GM19372 (cell line): ENCODE data around the gene ANAPC5.

Source experiments
- ATAC-seq: cut with Tn5 transposase; IDR thresholded peaks from one replicate; pipeline ENCODE4 v1.9.1; 2021; ENCODE audit warnings: mild to moderate bottlenecking, low read depth, moderate library complexity; ENCODE audit not compliant: unreplicated experiment

The ANAPC5 gene

DNA sequence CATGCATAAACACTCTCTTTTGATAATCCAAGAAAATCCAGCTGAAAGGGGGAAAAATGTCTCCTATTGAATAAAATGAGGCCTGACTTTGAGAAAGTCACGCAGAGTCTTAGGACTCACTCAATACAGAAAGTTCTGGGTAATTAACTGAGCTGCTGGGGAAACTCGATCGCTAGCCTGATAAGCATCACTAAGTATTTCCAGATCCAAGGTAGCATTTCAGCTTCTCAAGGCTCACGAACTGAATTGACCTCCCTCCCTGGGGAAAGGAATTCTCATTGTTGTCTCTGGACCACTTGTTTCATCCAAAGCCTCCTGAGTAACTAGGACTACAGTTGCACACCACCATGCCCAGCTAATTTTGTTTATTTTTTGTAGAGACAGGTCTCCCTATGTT is 13.8 kb upstream of the ANAPC5 start:
- ATAC-seq: no peak

DNA sequence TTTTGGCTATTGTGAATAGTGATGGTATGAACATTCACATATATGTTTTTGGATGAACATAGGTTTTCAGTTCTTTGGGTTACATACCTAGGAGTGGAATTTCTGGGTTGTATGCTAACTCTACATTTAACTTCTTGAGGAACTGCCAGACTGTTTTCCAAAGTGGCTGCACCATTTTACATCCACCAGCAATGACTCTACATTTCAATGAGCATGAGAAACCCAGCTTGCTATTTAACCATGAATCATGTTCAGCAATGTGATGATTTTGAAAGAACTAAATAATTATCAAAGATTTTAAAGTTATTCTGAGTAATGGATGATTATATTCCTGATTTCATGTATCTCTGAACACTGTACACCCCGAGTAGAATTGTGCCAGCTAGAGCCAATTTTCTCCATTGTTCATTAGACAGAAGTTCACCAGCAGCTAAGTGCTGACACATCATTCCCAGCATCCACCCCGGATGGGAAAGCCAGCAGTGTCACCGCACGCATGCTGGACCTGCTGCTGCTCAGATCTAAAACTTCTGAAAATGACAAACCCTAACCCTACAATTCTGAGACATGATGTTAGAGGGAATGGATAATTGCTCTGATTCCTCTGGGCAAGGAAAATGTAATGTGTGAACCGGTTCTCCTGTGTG is 13.3 kb upstream of the ANAPC5 start:
- no peak for ATAC-seq

DNA sequence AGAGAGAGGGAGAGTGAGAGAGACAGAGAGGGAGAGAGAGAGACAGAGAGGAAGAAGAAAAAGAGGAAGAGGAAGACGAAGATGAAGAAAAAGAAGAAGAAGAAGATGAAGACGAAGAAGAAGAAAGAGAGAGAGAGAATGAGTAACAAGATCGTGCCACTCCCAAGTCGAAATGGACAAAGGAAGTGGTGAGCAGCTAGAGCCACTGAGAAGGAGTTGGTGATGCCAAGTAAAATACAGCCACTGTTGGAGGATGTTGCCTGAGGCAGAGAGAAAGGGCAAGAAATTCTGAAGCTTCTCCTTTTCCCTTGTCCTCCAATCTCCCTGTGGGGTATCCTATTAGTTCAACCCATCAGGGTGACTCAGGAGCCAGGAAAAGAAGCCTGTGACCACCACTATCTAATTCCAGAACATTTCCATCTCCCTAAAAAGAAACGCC is 12.5 kb upstream of the ANAPC5 start:
- ATAC-seq: no peak

DNA sequence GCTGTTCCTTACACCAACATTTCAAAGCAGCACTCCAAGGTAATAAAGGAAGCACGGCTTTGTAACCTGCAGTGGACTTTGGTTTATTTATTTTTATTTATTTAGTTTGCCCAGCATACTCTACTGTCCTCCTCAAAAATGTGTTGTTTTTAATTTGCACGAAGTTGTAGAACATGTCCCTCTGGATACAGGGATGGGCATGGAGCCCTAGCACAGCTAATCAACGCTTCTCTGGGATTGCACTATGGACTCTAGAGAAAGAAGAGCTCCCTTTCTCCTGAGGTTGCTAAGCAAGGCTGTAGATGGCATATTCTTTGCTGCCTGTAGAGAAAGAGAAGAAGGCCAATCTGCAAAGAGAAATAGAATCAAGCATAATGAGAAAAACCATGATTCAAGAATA is 5.9 kb upstream of the ANAPC5 start:
- ATAC-seq: no peak

DNA sequence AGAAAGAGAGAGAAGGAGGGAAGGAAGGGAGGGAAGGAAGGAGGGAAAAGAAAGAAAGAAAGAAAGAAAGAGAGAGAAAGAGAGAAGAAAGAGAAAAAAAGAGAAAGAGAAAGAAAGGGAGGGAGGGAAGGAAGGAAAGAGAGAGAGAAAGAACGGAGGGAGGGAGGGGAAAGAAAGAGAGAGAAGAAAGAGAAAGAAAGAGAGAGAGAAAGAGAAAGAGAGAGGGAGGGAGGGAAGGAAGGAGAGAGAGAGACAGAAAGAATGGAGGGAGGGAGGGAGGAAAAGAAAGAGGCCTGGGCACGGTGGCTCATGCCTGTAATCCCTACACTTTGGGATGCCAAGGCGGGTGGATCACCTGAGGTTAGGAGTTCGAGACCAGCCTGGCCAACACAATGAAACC is 5.1 kb upstream of the ANAPC5 start:
- ATAC-seq: no peak

DNA sequence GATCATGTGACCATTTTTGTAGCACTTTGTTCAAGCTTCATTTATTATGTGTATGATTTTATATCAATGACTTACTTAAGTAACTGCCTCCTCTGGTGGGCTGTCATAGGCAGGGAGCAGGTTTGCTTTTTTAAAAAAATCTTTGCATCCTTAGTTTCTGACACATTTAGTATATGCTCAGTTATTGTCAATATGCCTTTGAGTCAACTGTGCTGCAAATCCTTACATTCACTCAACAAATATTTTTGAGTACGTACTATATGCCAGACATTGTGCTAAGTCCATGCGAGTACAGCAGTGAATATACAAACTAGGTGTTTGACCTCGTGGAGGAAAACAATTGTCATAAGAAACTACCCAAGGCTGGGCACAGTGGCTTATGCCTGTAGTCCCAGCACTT is 4.4 kb upstream of the ANAPC5 start:
- ATAC-seq: no peak

DNA sequence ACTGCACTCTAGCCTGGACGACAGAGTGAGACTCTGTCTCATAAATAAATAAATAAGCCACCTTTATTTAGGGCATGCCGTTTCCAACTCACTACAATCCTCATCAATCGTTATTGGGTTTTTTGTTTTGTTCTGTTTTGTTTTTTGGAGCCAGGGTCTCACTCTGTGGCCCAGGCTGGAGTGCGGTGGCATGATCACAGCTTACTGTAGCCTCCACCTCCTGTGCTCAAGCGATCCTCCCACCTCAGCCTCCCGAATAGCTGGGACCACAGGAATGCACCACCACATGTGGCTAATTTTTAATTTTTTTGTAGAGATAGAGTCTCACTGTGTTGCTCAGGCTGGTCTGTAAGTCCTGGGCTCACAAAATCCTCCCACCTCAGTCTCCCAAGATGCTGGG is 3.6 kb upstream of the ANAPC5 start:
- ATAC-seq: no peak

DNA sequence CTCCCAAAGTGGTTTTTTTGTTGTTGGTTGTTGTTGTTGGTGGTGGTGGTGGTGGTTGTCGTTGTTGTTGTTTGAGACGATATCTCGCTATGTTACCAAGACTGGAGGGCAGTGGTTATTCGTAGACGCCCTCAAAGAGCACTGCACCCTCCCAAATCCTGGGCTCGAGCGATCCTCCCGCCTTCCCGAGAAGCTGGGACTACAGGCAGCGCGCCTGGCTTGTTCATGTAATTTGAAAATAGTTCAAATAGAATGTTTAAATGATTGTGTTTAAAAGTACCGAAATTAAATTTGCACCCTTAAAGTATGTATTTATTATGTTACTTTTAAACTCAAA is 439 bp upstream of the ANAPC5 start:
- ATAC-seq: no peak

DNA sequence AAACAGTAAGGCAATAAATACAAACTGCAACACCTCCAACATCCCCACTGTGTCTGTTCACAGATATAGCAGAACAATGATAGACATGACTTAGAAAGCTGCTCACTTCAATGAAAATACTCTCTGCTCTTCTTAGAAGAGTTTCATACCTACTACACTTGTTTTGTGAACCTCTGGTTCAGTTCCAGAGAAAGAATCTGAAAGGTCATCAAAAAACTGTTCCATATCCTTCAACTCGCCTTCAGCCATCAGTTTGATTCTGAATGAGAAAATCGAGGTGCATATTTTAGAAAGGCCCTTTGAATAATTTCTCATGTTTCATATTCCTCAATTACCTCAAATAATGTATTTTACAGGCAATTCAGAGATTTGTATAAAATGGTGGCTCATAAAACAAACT is 5.5 kb downstream of the ANAPC5 start:
- ATAC-seq: no peak

DNA sequence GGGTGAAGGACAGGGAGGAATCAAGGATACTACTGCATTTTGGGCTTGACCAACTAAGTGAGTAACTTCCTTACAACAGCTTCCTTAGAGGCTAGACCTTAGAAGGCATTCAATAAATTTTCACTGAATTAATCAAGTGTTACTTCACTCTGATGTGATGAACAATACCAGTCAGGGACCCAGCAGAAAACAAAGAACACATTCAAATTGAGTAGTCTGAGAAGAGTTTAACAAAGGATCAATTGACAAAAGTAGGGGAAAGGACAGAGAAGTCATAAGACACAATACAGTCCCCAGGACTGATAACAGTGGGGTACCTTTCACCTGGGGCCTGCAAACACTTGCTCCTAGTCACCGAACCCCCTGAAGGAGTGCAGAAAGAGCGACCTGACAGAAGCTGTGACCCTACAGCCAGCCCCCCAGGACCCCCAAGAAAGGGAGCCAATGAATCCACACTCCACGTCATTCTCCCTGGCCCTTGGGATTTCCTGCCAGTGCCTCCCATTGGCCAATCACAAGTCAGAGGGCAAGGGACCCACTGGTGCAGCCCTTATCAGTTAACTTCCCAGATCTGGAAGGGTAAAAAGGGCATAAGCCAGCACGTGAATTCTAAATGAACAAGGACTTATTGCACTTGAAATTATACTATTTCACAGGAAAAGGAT is 6.9 kb downstream of the ANAPC5 start:
- ATAC-seq: no peak

DNA sequence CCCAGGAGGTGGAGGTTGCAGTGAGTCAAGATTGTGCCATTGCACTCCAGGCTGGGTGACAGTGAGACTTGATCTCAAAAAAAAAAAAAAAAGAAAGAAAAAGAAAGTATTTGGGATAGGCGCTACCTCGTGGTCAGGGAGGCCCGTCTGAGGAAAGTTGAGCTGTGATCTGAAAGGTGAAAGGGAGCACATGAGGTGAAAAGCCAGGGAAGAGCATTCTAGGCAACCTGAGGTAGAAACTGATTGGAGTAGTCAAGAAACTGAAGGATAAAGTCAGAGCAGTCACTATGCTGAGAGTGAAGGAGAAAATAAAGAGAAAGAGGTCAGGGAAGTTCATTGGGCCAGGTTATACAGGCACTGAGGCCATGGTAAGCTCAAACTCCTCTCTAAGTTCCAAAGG is 7.7 kb downstream of the ANAPC5 start:
- ATAC-seq: no peak

DNA sequence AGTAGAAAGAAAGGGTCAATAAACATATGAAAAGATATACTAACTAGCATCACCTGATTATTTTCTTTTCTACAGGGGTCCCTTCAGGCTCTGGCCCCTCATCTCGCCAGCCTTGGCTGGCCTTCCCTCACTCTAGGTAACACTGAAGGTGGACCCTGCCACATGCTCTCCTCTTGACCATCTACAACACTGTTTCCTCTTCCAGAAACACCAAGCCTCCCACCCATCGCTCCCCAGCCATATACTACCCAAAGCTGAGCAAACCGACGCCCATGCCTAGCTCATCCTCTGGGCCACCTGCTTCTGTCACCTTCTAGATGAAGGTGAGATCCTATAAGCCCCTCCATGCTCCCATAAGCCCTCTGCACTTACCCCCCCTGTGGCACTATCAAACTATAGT is 14.8 kb downstream of the ANAPC5 start:
- ATAC-seq: no peak

DNA sequence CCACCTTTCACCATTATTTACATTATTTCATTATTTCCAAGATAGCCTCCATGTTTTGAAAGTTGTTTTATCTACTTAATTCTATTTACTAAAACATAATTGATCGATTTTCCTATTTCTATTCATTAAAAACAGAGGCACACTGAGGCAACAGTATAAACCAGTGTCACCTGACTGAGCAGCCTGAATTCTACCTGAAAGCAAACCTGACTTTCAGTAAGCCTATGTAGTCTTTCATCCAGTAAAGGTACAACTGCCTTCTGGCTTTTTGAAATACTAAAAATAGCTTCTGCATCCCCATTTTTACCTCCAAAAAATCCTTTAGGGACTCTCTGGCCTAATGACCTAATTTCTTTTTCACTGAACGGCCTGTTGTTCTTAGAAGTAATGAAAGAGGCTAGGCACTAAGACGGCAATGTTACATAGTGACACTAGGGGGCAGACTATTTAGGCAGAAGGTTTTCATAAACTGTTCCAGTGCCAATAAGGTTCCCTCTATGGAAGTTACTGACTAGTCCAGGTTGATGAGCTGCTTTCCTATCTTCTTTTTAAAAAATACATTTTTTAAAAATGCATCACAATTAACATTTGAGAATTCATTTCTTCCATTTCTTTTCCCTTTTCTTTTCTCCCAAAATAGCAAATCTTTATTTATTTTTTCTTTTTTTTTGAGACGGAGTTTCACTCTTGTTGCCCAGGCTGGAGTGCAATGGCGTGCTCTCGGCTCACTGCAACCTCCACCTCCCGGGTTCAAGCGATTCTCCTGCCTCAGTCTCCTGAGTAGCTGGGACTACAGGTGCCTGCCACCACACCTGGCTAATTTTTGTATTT is 17.5 kb downstream of the ANAPC5 start:
- no peak for ATAC-seq

DNA sequence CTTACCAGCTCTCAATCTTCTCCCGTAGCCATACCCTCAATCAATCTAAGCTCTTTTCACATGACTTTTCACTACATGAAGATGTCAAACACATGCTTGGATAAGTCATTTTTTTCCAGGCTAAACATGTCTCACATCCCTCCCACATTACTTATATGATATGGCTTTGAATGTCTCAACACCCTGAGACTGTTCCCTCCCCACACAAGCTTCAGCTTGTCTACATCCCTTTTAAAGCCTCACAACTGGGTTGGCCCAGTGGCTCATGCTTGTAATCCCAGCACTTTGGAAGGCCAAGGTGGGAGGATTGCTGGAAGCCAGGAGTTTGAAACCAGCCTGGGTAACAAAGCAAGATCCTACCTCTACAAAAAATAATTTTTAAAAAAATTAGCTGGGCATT is 18.5 kb downstream of the ANAPC5 start:
- ATAC-seq: no peak

DNA sequence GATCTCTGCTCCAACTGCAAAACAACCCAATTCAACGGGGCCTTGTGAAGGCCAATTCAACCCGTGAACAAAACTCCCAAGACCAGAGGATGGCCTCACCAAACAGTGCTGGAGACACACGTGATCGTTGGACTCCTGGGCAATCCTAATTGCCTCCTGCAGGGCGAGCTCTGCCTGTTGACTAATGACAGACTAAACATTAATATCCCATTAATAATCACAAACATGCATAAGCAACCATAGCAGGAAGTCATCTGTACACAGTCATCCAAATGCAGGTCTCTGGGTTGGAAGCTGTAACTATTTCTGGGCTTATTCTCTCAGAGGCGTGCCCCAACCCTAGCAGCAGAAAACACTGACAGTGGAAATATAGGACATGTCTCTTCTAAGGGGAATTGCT is 21.0 kb downstream of the ANAPC5 start:
- no peak for ATAC-seq

DNA sequence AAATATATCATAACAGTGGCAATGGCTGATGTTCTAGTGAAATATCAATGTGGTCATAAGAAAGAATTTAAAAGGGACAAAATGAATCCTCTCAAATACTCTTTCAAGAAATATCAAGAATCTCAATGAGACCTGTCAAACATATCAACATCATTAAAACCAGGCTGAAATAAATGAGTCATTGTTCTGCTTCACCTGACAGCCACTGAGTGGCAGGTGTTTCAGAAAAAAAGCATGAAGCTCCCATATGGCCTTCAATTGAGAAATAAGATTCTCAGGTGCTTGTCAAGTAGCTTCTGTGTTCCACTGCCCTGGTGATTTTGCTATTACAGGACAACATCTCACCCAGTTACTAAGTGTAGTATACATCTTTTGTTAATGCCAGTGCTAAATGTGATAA is 21.5 kb downstream of the ANAPC5 start:
- no peak for ATAC-seq

DNA sequence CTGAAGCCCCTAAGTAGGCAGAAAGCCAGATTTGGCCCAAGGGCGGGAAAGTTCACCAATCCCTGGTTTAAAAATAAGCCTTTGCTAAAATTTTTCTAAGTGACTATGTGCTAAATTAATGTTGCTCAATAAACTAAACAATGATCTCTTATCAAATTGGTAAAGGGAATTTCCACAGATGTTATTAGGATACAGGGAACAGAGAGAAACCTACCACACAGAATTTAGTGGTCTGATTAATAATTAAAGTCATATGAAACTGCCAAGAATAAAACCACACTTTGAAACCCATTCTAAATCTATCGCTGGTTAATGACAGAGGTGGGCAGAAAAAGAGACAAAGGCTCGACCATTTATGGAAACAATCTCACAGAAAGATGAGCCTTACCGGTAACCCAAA is 22.0 kb downstream of the ANAPC5 start:
- ATAC-seq: no peak

DNA sequence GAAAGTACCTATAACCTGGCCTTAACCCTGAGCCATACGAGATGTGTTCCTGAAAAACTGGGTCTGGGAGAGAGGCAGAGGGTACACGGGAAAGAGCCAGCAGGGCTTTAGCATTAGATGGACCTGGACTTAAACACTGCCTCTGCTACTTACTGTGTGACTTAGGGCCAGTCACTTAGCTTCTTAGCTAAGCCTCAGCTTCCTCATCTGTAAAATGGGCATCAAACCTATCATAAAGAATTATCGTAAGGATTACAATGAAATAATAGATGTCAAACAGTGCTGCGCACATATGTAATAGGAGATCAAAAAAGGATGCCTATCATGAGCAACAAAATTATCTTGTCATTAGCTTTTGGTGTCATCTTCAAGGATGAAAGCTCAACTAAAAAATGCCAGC is 23.6 kb downstream of the ANAPC5 start:
- ATAC-seq: no peak

DNA sequence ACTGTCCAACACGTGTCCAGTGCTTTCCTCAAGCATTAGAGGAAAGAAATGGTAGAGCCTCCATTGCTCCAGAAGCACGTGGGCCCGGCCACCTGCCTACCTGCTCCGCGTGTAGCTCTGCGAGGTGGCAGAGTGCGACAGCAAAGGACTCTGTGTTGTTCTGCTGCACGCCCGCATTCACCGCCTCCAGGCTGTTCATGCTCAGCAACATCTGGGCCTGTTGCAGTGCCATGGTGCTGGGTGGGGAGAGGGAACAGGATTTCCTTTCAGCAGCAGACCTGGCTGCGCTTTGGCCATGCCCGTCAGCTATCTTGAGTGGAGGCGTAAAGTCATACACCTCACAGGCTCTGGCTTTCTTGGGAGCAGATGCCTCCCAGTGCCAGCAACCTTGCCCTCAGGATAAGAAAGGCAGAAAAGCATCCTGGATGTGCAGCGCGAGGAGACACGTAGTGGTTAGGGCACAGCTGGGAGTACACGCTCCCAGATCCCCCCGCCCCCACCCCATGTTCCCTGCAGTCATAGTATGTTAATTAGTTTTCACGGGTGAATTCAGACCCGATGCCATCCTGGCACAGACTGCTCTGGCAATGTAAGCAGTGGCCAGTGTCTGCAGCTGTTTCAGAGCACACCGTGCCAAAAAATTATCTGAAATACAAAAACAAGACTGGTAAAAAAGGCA is 25.1 kb downstream of the ANAPC5 start:
- ATAC-seq: no peak

DNA sequence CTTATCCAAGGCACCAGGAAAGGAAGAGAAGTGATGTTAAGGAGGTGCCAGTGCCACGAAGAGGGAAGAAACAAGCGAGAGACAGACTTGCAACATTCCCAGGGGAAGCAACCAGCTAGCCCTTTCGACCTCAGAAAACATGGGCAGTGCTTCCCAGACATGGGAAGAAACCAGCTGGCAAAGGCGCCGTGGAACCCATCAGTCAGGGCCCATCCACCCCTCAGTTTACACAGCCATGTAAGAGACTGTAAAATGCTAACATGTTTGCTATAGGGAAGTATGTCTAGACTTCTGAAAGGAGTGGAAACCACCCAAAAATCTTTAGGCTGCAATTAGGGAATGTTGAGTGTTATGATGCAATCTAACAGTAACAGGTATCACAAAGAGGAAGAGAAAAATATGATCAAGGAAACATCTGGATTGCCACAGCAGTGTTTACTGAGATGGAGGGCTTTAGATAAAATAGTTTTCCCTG is 26.3 kb downstream of the ANAPC5 start:
- ATAC-seq: no peak

DNA sequence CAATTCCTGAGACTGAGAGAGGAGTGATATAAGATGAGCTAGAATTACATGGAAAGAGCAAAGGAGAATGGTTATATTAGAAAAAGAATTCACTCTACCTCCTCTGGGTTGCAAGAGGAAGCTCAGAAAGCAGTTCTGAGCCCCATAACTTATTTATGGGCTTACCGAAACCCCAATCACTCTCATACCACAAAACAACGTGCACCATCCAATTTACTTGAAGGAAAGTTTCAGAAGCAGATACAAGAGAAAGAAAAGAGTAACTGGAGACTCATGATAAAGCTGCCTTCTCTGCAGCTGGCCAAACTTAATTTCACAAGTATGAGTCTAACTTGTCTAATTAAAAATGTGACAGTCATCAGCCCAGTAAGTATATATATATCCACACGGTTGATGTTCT is 28.3 kb downstream of the ANAPC5 start:
- no peak for ATAC-seq
